HG02763 (cell line): ENCODE measurements around the gene RPL29.

Experiments
- ATAC-seq: cut with Tn5 transposase; IDR thresholded peaks from one replicate; pipeline ENCODE4 v1.9.1; 2021; ENCODE audit warnings: mild to moderate bottlenecking, moderate library complexity; ENCODE audit not compliant: unreplicated experiment

The RPL29 gene

DNA sequence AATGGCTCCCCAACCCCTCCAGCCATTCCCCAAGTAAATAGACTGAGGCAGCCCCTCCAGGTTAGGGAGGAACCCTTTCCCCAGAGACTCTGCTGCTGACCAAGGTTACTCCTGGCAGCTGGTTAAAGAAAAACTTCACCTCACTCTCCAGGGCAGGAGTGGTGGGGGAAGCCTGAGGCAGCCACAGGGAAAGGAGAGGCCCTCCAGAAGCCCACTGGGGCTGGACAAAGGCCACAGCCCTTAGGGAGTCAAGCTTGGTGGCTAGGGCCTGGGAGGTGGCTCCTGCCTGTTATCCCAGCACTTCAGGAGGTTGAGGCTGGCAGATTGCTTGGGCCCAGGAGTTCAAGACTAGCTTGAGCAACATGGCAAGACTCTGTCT lies 11.4 kb downstream of the RPL29 start:
- no peak for ATAC-seq

DNA sequence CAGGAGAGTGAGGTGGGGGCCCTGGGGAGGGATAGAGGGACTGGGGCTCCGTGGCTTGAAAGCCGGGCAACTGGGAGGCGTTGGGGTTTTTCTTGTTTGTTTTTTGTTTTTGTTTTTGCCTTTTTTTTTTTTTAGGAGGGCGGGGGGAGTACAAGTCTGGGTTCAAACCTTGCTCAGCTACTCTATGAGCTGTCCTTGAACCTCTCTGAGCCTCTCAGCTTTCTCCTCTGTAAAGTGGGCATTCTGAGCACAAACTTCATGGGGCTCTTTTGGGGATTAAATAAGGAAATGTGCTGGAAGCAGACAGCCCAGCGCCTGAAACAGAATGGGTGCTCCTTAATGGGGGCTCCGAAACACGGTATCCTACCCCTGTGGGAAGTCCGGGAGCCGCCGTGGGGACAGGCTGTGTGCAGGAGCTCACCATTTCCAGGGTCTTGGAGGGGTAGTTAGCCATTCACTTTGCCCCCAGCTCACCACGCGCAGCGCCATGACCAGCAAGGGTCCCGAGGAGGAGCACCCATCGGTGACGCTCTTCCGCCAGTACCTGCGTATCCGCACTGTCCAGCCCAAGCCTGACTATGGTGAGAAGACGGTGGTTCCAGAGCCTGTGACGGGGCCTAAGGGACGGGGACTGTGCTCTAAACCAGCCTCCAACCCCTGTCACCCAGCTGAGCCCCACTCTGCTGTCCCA lies 12.0 kb downstream of the RPL29 start:
- ATAC-seq, result no peak

DNA sequence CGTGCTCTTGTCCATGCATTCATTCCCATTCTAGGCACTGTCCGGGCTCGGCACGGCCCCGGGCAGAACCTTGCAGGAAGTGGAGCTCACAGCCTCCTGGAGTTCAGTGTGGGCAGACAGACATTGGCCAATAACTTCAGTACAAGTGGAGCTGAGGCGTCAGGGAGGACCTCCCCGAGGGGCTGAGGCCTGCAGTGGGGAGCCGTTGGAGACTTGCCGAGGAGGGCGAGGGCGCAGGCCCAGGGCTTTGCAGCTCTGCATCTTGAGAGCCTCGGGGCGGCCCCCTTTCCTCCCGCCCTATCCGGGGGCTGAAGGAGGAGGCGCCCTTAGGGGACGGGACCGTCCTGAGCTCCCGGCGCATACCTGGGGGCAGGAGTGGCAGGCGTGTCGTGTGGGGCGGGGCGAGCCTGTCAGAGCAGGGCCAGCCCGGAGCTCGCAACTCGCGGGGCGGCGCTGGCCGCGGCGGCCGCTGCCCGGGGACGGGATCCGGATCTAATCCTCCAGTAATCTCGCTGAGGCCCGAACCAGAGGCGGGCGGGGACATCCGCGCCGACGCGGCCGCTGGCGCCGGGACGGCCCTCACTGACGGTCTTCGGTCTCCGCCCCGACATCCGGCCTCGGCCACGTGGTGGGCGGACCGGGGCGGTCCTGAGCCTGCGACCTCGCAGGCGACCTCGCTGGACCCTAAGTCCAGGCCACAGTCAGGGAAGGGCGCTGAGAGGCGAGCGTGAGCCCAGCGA lies 12.7 kb downstream of the RPL29 start, which contains the start of gene ACY1:
TSS of gene ACY1 (plus strand) at position 698 of the 740 bp plus-strand sequence. CDS start 530 bp downstream, outside the sequence.
- peak; percentile 61 for ATAC-seq

DNA sequence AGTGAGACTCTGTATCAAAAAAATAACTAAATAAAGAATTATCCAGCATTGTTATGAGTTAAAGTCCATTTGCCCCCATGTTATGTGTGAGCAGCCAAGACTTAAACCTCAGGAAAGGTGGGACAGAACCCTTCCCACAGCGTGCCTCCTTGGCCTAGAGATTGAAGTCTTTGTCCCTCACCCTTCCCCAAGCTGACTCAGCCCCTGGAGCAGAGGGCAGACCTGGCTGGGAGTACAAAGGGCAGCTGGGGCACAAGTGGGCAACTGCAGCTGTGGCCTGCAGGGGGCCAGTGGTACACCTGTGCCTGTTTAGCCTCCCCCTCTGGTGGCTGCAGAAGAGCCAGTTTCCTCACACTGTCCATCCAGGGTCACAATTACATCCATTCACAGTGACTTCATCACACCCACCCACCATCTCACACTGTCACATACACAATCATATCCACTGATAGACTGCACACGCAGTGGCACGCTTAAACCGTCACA lies 13.3 kb downstream of the RPL29 start:
- peak; percentile 35 for ATAC-seq

DNA sequence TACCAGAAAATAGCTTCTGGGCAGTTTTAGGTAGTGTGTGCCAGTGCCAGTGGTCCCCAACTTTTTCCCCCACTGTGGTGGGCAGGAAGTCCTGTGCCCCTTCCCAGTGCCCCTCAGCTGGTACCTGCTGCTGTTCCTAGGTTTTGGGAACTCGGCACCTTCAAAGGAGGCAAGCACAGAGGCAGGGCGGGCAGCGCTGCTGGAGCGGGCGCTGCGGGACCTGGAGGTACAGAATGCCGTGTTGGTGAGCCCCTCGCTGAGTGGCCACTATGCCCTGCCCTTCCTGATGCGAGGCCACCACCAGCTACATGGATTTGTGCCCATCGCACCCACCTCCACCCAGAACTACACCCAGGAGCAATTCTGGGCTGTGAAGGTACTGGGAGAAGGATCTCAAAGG lies 15.4 kb downstream of the RPL29 start:
- no peak for ATAC-seq

DNA sequence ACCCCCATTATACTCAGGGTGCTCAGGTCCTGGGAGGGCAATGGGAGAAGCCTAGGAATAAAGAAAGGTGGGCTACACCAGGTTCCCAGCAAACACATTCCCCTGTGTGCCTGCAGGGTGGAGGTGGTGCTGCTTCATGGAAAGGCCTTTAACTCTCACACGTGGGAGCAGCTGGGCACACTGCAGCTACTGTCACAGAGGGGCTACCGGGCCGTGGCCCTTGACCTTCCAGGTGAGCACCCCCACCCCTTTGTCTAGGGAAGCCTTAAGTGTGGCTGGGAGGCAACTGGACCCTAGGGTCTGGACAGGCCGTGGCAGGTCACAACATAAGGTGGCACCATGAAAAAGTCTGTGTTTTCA lies 17.6 kb downstream of the RPL29 start:
- no peak for ATAC-seq

DNA sequence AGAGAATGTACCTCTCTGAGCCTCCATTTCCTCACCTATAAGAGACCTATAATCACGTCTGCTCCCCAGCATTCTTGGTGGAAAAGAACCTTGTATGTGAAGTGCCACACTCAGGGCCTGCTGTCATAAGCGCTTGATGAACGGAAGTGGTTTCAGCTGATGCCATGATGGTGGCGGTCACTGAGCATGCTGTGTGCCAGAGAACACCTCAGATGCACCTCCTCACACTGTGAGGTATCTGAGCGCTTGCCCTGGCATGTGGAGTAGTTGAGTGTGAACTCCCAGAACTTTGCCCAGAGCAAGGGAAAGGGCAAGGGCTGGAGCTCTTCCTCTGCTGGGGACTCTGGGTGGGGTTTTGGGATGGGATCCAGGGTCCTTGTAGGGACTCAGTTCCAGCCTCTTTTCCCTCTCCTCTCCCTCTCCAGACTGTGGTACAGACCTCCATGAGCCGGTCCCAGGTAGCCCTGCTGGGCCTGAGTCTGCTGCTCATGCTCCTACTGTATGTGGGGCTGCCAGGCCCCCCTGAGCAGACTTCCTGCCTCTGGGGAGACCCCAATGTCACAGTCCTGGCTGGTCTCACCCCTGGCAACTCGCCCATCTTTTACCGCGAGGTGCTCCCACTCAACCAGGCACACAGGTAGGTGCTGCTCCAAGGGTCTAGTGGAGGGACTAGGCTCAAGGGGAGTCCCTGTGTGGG lies 18.1 kb downstream of the RPL29 start:
- no peak for ATAC-seq

DNA sequence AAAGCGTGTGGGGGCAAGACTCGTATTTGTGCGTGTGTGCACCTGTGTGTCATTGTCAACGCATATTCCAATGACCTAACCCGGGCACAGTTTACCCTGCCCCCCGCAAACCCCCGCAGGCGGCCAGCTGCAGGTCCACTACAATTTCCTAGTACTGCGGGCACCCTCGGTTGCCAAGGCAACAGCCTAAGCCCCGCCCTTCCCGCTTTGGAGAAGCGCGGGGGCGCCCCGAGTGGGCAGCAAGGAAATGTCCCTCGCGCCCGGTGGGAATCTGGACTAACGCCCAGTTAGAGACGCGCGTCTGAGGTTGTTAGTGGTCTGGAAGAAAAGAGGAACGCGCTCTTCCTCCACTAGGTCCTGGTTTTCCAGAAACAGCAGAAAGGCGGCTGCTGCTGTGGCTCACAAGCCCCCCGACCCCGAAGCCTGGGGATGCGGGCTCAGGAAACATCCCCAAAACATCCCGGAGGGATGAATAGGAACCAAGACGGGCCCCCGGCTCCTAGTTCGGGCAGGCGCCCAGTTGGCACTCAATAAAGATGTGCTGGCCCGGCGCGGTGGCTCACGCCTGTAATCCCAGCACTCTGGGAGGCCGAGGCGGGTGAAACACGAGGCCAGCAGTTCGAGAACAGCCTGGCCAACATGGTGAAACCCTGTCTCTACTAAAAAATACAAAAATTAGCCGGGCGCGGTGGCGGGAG lies 19.7 kb downstream of the RPL29 start:
- ATAC-seq, result no peak

DNA sequence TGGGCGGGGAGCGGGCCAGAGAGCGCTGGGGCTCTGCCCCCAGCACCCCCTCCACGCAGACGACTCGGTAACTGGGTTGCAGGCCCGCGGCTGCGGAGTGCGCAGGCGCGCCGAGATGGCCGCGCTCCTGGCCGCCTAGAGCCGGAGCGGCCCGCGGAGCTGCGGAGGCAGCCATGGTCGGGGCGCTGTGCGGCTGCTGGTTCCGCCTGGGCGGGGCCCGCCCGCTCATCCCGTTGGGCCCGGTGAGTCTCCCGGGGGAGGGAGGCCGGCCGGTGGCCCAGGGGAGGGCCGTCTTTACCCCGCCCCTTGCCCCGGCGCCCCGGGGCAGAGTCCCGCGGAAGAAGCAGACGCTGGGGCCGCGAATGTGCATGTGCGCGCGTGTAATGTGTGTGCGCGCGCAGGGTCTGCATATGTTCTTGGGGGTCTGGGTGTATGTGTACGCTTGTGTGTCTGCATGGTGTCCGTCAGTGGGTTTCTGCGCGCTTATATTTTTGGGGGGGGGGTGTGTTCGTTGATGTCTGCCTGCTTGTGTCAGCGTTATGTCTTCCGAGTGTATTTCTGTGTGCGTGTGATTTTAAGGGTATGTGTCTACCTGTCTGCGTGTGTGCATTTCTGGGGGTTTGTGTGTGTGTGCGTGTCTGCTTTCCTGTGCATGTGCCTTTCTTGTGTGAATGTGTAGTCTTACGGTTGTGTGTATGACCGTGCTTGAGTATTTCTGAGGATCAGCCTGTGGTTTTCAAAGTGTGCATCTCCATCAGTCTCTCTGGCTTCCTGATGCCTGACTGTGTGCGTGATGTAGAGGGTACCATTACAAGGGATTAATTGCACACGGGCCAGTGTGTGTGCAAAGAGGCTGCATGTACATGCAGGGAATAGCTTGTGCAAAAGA lies 20.5 kb downstream of the RPL29 start, which contains the start of gene ABHD14A:
TSS of gene ABHD14A (plus strand) at position 102 of the 889 bp plus-strand sequence. CDS start at position 174, 72 bp downstream.
- peak; percentile 57 for ATAC-seq

DNA sequence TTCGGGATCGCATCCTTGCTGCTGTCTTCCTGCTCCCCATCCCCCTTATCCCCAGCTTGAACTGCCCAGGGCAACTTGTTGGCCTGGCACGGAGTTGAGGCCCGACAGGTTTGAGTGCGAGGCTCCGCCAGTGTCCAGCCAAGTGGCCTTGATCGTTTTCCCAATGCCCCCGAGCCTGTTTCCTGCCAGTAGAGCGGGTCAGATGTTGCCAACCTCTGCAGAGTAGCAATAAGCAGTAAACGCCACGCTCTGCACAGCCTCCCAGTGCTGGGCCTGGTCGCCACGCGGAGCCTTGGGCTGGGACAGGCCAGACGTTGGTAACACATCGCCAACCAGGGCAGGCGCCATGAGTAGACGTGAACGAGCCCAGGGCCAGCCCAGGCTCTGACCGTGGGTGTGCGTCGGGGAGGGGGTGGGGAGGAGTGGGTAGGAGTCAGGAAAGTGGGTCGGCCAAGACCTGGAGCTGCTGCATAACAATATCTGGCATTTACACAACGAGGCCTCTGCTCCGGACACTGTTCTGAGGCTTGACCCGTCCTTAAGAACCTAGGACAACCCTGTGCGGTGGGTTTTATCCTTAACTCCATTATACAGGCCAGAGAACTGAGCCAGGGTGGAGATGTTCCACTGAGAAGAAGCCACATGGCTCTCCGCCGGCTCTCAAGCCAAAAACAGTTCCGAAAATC lies 21.3 kb downstream of the RPL29 start:
- ATAC-seq, result no peak

DNA sequence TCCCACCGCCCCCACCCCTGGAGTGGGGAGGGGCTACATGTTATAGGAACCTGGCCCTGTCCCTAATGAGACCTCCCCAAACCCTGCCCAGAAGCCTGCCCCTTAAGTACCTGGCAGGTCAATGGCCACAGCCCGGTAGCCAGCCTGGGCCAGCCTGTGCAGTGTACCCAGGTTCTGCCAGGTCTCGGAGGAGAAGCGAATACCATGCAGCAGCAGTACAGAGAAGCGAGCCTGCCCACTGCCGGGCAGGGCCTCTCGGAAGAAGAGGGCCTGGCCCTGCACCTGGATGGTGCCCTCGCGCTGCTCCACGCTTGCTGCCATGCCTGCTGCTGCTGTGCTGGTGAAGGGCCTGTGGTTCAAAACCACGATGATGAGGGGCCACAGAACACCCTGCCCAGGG lies 24.3 kb downstream of the RPL29 start:
- no peak for ATAC-seq

DNA sequence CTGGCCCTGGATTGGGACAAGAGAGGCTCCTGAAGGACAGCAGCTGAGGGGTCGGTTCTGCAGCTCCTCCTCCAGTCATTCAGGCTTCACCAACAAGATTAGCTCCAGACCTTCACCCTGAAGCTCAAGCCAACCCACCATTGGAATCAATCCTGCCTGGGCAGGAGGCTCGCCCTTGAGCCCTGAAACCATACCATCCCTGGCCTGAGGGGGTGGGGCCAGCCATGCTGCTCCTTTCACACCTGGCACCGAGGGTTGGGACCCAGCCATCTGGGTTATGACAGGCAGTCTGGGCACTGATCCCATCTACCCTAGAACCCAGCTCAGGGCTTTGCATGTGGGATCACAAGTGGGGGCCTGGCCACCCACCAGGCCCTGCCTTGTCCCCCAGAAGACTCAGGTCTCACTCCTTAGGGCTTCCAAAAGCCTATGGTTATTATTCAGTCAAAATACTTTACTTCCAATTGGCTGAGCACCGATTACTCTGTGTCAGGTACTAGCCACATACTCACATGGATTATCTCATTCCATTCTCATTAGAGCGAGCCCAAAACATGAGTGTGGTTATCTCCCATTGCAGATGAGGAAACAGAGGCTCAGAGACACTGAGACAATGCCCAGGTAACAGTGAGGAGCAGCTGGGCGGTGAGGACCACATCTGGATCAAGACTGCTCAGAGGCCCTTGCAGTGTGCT lies 24.9 kb downstream of the RPL29 start:
- ATAC-seq, result no peak

DNA sequence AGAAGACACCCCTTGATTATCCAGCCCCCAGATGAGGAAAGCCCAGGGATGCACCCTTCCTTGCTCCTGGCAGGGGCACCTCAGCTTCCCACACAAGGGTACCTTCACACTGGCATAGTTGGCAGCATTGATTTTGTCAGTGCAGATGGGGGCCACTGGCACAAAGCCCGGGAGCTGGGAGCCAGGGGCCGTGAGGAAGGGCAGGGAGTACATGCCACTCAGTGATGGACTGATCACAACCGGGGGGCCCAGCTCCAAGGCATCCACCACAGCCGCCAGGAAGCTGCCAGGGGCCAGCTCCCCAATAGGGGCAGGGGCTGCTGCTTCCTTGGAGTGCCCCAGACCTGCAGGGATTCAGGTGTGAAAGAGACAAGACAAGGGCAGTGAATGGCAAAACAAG lies 25.9 kb downstream of the RPL29 start:
- ATAC-seq, result no peak

DNA sequence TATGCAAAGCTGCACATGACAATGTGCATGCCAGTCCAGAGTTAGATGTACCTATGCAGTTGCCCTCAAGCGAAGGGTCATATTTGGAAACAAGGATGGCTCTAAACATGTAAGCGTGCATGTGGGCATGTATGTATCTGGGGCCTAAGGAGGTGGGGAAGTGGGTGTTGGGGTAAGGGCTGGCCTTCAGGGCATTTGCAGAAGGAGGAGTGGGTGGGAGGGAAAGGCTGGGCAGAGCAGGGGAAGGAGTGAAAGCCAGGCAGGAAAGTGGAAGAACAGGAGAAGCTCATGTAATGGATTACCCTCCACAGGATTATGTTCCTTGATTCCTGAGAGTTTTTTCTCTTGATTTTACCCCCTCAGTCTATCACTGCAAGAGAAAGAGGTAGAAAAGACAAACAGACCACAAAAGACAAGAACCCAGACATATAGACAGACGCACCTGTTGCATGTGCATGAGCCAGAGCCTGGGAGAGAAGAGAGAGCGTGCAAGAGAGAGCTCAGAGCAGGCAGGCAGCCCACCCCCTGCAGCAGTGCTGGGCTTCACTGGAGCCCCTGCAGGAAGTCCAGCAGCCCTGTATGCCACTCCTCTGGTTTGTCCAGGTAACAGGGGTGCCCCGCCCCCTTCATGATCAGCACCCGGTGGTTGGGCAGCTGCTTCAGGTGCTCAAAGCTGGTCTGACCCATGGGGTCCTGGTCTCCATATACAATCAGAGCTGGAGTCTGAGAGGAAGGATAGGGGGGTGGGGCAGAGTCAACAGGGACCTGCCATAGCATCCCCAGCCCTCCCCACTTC lies 26.6 kb downstream of the RPL29 start:
- ATAC-seq, result no peak

DNA sequence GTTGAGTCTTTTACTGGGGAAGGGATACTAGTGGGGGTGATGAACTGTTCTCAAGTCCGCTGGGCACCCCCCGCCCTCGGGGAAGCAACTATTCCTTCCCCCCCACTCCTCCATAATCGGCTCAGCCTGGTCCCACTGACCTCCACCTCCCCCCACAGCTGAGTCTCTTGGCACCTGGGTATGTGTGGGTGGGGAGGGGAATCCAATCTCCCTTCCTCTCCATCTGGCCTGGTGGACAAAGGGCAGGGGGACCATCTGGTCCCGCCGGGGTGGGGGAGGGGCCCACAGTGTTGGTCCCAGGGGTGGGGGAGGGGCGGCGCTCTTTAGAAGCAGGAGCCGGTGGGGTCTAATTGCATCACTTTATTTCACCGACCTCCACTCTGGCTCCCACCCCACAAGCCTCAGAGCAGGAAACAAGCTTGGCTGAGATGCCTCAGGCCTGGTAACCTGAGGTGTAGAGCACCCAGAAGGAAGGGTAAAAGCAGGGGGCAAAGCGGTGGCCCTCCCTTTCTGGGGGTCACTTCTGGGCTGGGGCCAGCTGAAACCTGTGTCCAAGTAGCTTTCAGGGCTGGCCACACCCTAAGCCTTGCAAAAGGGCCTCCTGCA lies 27.4 kb downstream of the RPL29 start:
- ATAC-seq, result no peak

DNA sequence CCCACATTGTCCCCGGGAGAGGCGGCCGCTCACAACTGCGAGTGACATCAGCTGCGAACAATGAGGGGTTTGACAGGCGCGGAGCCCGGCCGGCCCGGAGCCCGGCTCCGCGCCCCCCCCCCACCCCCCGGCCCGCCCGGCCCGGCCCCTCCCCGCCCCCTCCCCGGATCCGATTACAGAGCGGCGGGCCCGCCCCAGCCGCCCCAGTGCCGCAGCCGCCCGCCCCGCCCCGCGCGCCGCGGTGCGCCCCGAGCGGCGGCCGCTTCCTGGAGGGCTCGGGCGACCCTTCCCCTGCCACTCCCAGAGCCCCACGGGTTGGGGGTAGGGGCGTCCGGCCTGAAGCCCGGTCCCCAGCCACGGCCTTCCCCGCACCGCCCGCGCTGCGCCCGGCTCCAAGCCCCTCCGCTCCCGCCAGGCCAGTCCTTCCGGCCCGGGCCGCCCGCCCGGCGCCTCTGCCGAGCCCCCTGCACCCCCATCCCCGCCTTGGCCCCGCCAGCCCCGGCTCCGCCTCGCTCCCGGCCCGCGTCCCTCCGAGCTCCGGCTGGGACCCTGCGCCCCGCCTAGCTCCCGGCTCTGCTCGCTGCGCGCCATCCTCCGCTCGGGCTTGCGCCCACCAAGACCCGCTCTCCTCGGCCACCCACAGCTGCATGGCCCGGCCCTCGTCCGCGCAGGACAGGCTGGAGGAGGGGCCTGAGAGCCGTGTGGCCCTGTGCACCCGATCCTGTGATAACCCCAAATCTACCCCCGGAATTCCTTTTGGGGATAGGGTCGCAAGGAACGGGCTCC lies 28.1 kb downstream of the RPL29 start, which contains the start of gene PCBP4:
TSS of gene PCBP4 (minus strand) at position 71 of the 786 bp plus-strand sequence. CDS start 6,214 bp downstream, outside the sequence.
- peak; percentile 36 for ATAC-seq

DNA sequence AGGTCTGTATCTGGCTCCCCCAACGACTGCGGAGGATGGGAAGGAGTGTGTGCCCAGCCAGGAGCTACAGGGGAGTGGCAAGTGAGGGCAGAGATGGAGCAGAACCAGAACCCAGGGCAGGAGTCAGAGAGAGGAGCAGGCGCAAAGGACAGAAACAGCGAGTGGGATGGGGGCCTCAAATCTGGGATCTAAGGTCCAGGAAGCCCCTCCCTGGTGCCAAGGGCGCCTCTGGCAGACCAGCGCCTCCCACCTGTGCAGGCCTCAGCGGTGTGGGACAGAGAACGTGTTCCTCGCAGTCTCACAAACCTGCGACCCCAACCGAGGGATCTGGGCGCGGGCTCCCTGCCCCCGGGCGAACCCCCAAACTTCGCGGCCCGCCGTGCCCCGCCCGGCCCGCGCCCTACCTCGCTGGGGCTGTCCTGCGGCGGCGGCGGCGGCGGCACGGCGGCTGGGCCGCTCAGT lies 28.7 kb downstream of the RPL29 start:
- no peak for ATAC-seq
